HL-60/S4 (cell line): ENCODE data around the gene MARCHF5.
"Not testable (repeated sequence)": the region's sequence is repeated elsewhere in the genome, so short reads cannot be mapped to it uniquely, and the experiment has no call there.

ENCODE experiments used
- in situ Hi-C: fragments of 300-500 bp; cut with MboI; formaldehyde crosslinking; loops from 2 replicates; pipeline ENCODE4 v1.14.3; 2022; ENCODE audit warnings: low sequenced_read_pairs

Gene MARCHF5

DNA sequence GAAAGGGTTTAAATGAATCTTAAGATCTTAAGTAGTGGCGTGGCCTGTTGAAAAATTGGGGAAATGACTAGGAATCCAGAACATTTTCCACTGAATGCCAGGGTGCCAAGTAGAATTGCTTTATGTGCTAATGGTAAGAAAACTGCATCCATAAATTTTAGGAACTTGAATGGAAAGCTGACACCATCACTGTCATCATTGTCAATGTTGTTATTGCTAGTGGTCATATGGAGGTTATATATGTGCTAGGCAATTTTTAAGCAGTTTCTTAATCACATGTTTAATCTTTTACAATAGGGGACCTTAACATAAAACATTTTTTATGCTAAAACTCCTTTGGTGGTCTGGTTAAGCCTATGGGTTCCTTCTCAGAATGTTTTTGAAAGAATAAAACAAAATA lies 13.1 kb downstream of the MARCHF5 start:
- in situ Hi-C loops: no loop called here

DNA sequence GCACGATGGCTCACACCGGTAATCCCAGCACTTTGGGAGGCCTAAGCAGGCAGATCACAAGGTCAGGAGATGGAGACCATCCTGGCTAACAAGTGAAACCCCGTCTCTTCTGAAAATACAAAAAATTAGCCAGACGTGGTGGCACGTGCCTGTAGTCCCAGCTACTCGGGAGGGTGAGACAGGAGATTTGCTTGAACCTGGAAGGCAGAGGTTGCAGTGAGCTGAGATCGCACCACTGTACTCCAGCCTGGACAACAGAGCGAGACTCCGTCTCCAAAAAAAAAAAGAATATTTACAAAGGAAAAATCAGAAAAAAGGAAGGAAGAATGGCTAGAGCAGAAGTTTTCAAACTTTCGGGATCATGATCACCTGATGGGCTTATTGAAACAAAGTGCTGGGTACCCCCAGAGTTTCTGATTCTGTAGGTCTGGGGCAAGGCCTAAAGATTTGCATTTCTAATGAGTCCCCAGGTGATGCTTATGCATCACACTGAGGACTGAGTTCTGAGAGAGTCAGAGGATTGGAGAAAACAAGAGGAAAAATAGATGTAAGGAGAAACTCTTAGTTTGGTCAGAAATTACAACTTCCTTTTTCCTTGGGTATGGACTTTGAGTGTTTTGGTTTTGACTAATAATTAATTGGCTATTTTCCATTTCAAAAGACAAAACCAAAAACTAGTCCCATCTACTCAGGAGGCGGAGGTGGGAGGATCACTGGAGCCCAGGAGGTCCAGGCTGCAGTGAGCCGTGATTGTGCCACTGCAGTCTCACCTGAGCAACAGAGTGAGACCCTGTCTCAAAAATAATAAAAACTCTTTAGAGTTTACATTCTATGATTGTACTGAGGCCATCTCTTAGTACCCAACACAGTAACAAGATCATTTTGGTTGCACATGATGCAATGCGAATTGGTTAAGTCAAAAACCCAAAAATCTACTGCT lies 14.4 kb downstream of the MARCHF5 start:
- in situ Hi-C loops: no loop called here

DNA sequence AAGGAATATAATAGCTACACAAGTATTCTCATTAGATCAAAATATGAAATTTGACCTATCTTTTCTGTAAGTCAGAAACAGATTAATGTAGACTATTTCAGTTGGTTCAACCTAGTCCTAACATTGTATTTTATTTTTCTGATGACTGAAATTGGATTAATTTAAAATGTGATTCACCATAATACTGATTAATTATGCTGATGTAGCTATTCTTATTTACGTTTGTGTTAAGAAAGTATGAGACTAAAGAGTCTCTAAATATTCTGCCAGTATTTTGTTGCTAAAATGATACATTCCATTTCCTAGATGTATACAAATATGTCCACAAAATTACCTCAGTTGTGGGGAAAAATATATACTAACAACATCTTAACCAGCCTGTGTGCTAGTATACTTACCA lies 18.3 kb downstream of the MARCHF5 start:
- in situ Hi-C loops: no loop called here

DNA sequence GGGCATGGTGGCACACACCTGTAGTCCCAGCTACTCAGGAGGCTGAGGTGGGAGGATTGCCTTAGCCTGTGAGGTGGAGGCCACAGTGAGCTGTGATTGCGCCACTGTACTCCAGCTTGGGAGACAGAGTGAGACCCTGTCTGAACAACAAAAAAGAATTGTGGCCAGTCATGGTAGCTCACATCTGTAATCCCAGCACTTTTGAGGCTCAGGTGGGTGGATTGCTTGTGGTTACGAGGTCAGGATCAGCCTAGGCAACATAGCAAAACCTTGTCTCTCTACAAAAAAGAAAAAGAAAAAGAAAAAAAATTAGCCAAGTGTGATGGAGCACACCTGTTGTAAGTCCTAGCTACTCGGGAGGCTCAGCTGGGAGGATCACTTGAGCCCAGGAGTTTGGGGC lies 22.8 kb downstream of the MARCHF5 start:
- in situ Hi-C loops: no loop called here

DNA sequence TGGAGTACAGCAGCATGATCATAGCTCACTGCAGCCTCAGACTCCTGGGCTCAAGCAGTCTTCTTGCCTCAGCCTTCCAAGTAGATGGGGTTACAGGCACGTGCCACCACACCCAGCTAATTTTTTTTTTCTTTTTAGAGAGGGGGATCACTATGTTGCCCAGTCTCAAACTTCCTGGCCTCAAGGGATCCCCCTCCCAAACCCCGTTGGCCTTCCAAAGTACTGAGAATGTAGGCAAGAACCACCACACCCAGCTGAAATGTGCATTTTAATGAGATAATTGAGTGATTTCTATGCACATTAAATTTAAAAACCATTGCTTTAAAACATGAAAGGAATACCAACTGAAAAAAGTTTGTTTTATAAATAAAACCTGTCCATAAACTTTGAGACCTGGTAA lies 25.6 kb downstream of the MARCHF5 start:
- in situ Hi-C loops: no loop called here

DNA sequence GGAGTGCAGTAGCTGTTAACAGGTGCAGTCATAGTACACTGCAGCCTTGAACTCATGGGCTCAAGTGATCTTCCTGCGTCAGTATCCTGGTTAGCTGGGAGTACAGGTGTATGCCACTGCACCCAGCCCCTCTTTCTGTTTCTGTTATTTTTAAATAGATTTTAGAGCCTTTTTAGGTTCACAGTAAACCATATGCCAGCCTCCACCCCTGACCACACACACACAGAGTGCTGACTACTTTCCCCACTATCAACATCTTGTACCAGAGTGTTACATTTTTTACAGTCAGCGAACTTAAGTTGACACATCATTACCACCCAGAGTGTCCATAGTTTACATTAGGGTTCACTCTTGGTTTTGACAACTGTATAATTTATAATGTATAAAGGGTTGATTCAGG lies 32.1 kb downstream of the MARCHF5 start:
- in situ Hi-C loops: no loop called here

DNA sequence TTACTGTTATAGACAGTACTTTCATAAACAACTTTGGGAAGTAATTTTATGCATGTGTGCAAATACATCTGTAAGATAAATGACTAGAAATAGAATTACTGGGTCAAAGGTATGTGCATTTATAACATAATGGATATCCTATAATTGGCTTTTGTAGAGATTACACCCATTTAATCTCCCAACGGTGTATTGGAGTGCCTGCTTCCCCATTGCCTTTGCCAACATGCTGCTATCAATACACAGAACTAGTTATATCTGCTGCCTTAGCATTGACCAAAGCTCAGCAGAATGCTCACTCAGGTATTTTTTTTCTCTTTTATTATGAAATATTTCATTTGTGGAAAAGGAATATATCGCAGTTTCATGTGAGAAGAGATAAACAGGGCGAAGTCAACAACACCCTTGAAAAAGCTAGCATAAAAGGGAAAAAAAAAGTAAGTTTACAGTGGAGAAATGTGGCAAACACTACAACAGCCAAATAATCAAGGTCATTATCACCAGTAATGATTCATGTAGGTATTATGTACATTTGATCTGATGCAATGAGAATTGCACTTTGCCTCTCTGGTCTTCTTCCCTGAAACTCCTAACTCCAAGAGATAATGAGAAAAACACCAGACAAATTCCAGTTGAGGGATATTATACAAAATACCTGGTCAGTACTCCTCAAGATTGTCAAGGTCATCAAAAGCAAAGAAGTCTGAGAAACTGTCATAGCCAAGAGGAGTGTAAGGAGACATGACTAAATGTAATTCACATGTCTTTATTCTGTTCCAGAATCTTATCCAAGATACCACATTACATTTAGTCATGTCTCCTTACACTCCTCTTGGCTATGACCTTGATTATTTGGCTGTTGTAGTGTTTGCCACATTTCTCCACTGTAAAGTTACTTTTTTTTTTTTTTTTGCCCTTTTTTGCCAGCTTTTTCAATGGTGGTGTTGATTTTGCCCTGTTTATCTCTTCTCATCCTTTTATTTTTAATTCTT lies 36.8 kb downstream of the MARCHF5 start:
- in situ Hi-C loops: no loop called here

DNA sequence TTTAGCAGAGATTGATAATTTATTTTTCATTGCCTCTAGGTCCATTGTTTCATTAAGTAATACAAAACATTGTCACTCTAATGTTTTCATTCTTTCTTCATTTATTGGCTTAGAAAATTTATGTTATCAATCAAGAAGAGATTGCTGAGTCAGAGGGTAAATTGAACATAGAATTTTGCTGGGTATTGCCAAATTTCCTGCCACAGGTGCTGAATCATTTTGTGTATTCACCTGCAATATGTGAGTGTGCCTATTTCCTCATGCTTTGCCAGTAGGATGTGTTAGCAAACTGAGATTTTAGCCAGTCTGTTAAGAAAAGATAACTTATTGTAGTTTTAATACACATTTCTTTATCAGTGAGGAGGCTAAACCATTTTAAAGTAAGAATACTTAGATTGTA lies 38.0 kb downstream of the MARCHF5 start:
- in situ Hi-C loops: no loop called here

DNA sequence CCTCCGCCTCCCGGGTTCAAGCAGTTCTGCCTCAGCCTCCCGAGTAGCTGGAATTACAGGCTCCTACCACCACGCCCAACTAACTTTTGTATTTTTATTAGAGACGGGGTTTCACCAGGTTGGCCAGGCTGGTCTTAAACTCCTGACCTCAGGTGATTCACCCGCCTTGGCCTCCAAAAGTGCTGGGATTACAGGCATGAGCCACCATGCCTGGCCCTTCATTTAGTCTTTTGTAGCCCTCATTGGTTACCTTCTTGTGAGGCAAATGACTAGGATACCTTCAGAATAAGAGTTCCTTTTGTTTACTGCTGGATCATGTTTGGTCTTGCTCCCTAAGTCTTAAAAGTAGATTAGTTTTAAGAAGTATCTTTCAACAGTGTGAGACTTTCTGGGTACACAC lies 39.0 kb downstream of the MARCHF5 start:
- in situ Hi-C loops: not testable (repeated sequence)

DNA sequence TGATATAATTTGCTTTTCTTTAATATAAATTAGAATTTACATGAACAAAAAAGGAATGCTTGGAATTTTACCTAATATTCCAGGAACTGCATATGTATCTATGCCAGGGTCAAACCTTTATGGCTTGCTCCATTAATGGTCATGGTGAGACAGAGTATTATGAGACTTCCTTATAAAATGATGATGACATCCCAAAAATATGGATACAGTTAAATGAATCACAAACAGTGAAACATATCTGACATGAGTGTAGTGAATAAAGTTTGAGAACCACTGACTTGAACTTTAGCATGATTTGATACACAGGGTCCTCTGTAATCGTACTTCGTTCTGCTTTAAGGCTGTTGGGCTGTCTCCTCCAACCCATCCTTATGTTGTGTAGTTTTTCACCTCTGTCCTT lies 51.8 kb downstream of the MARCHF5 start:
- in situ Hi-C loops: no loop called here

DNA sequence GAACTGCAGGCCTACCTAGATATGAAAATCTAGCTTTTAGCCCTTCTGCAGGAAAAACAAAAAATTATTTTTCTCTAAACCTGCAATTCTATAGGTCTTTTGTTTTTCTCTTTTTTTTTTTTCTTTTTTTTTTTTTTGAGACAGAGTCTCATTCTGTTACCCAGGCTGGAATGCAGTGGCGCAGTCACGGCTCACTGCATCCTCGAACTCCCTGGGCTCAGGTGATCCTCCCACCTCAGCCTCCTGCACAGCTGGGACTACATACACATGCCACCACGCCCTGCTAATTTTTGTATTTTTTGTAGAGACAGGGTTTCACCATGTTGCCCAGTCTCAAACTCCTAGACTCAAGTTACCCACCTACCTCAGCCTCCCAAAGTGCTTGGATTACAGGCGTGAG lies 54.6 kb downstream of the MARCHF5 start:
- in situ Hi-C loops: not testable (repeated sequence)

DNA sequence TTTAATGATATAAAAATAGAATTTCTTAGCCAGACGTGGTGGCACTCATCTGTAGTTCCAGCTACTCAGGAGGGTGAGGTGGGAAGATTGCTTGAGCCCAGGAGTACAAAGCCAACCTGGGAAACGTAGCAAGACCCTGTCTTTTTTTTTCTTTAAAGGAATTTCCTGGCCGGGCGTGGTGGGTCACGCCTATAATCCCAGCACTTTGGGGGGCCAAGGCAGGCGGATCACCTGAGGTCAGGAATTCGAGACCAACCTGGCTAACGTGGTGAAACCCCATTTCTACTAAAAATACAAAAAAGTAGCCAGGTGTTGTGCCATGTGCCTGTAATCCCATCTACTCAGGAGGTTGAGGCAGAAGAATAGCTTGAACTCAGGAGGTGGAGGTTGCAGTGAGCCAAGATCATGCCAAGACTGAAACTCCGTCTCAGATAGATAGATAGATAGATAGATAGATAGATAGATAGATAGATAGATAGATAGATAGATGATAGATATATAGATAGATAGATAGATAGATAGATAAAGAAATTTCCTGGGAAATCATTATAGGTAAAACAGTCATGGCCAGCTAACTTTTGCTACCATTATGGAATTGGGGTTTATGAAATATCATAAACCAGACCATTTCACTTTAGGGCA lies 56.2 kb downstream of the MARCHF5 start:
- in situ Hi-C loops: not testable (repeated sequence)

DNA sequence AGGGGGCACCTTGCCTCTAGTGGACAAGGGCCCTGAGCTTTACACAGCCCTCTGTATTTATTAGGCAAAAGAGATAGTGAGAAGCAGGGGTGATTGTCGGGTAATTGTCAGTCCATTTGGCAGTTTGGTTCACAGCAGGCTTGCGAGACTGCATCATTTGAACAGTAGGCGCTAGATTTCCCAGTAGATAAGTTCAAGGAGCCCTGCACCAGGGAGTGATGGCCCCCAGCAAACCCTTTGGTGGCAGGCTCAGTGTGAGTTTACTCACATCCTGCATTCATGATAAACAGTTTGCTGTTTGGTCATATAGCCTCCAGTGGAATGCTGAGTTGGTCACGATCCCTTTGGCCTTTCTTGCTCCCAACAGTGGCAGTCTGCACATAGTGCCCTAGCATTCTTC lies 59.4 kb downstream of the MARCHF5 start:
- in situ Hi-C loops: no loop called here

DNA sequence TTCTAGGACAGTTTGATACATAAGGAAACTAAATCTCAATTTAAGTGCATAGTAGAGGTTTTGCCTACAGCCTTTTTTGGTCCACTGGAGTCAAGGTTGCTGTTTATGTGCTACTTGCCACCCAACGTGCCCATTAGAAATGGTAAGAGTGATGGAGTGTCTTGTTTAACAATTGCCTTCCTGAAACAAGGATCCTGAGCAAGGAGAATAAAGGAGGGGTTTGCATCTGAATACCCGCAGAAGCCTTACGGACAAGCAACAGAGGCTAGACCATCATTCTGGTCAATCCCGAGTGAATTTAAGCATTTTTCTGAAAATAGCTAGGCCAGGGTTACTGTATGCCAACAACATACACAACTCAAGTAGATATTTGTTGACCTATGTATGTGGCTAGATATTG lies 63.6 kb downstream of the MARCHF5 start:
- in situ Hi-C loops: no loop called here

DNA sequence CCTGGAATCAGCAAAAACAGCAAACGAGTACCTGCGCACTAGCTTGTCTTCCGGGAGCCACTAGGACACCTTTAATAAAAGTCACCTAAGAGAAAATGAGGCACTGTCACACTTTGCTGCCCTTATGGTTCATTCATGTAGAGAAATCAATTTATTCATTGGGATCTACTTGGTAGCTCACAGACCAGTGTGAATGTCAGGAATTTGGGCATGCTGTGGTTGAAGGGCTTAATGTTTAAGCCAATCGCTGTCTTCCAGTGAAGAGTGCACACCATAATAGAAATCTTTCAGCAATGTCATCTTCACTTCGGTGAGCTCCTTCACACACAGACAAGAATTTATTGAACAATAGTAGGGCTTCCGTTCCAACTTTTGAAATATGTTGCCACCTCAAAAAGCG lies 65.1 kb downstream of the MARCHF5 start:
- in situ Hi-C loops: no loop called here

DNA sequence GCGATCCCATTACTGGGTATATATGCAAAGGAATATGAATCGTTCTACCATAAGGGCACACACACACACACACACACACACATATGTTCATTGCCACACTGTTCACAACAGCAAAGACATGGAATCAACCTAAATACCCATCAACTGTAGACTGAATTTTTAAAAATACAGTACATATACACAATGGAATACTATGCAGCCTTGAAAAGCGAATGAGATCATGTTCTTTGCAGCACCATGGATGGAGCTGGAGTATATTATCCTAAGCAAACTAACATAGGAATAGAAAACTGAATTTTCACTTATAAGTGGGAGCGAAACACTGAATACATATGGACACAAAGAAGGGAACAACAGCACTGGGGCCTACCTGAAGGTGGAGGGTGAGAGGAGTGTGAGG lies 72.5 kb downstream of the MARCHF5 start:
- in situ Hi-C loops: no loop called here

DNA sequence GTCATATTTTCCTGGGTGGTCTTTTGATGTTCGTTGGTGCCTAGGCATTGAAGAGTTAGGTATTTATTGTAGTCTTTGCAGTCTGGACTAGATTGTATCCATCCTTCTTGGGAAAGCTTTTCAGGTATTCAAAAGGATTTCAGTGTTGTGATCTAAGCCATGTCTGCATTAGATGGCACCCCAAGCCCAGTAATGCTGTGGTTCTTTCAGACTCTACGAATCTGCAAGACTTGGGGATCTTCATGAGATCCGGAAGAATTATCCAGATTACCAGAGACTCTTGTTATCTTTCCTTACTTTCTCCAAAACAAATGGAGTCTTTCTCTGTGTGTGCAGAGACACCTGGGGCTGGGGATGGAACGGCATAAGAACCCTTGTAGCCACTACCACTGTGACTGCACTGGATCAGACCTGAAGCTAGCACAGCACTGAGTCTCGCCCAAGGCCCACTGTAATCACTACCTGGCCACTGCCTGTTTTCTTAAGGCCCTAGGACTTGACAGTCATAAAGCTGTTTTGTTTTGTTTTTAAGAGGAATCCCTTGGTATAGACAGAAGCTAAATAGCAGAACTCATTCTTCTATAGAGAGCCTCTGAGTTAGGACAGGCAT lies 75.5 kb downstream of the MARCHF5 start:
- in situ Hi-C loops: no loop called here

DNA sequence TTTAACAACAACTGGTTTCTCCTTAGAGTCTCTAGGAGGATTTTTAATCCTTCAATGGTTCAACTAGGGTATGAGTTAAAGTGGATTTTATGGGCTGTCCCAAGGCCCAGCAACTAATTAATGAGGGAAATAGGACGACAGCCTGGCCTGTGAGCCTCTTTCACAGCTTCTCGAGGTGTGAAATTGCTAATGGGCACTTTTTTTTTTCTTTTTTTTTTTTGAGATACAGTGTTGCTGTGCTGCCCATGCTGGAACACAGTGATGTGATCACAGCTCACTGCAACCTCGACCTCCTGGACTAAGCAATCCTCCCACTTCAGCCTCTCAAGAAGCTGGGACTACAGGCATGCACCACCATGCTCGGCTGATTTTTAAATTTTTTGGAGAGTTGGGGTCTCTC lies 87.0 kb downstream of the MARCHF5 start:
- in situ Hi-C loops: no loop called here

DNA sequence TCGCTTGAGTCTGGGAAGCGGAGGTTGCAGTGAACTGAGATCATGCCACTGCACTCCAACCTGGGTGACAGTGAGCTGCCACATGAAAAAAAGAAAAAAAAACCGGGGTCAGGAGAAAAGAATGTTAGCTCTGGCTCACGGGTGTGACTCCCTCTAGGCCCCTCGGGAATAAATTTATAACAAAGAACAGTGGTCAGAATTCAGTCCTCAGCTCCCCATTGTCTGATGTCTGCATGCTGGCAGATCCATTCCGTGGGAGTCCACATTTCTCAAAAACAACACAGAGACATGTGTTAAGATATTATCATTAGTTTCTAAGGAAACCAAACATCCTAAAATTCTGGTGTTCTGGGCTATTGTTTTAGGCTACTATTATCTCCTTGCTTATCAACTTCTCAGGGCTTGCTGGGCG lies 90.6 kb downstream of the MARCHF5 start:
- in situ Hi-C loops: no loop called here

DNA sequence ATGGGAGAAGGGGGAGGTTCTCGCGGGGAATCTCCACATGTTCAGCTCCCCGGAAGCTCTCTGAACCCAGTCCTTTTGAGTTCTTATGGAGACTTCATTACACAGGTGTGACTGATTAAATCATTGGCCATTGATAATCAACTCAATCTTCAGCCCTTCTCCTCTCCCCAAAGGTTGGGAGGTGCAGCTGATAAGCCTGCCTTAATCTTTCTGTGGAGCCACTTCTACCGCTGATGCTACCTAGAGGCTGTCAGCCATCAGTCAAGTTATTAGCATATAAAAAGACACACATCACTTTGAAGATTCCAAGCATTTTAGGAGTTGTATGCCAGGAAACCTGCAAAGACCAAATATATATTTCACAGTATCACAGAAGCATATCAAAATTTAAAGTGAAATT lies 91.7 kb downstream of the MARCHF5 start:
- in situ Hi-C loops: no loop called here

DNA sequence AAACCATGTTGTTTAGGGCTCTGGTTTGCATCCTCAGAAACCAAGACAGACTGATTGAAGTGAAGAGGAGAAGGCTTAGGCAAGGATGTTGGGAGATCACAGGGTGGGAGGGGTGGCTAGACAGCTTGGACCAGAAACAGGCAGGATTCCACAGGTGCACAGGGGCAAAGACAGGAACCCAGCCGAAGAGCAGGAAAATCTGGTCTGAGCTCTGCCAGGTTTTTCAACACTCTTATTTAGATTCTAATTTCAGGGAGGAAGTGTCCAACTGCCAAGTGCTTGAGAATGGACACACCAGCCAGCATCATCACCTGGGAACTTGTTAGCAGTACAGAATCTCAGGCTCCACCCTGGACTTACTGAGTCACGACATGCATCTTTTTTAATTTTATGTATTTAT lies 93.8 kb downstream of the MARCHF5 start:
- in situ Hi-C loops: no loop called here
